Measurements from ENCODE around the gene TRMT61A. TPM values are rescaled to one million over a fixed set of nuclear protein-coding genes. Genes with fewer than 3 reads are reported as not detected.

Gene TRMT61A
- total and polyA plus RNA-seq, 9 of the 15 experiments (the other 6 are each of a cell fraction or from before 2014, with no cell fraction given) = 0.10 to 24.8 (median 5.1) TPM

DNA sequence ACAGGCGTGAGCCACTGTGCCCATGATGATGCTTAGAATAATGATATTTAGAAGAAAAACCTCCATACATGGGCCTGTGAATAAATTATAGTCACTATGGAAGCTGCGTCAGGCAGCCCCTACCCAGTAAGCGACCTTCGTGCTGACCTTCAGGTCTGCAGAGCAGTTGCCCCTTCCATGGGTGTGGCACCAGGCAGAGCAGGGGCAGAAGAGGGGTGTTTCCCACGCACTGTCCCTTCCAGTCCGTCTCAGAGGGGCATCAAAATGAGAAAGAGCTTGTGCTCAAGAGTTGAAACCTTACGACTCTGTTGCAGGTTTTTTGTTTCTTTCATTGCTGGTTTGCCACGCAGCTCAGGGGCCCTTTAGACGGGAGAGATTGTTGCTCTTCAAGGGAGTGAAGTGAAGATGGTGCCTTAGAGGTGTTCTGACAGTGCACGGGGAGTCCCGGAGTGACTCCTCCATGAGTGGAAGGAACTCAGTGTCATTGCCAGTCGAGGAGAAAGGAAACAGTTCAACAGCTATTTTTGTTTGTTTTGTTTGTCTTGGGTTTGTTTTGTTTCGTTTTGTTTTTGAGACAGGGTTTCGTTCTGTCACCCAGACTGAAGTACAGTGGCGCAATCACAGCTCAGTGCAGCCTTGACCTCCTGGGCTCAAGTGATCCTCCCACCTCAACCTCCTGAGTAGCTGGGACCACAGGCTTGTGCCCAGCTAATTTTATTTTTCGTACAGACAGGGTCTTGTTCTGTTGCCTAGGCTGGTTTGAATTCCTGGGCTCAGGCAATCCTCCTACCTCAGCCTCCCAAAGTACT, 20.3 kb upstream of the TRMT61A start:
- CTCF ChIA-PET (ENCODE audit: low intra/inter-chr PET ratio) = no interaction called here
- H3K4me1 ChIP-seq (replicated peaks in 1 of 2; ENCODE audit: control insufficient read depth in 2 of 2, insufficient read depth in 2 of 2, low read length in 2 of 2) = peaks cover 0 to 11% of the 10 kb centered on the region in 2 experiments; a peak in 2 of 5 replicates
- no peaks in the 10 kb centered on the region for H4K20me1 ChIP-seq (replicated peaks; ENCODE audit: control insufficient read depth, insufficient read depth, low read length)
- WGBS (ENCODE audit: insufficient coverage, low coverage, missing lambda C conversion rate) = 93% methylated on average over 16 of the region's 16 CpGs
- intact Hi-C loops (cut with micrococcal nuclease) (no loop called here), in situ Hi-C loops (cut with MboI) (no loop called here)
- ATAC-seq (no peak), DNase-seq (ENCODE audit: extremely low read depth in 1 of 4, low spot score in 3 of 4) (no peak), FAIRE-seq (no peak)
- POLR2A ChIA-PET = interaction anchor here (0.6 to 1.3 kb wide), 3 partner anchors 11 to 33 kb away, joined by 3 to 4 read pairs (median 3); no protein-coding TSS in a partner anchor
- no TSS peak for BruUV-seq (replicated peaks)
- H3K27me3 ChIP-seq (ENCODE audit: control insufficient read depth in 2 of 2, insufficient read depth in 2 of 2, low read length in 2 of 2) = no peaks in the 10 kb centered on the region
- no peak overlapping the region for H3K4me3 ChIP-seq
- H3K27ac ChIP-seq (ENCODE audit: extremely low read depth, low read depth, low read length) = no peak overlapping the region
- peaks cover 38% of the 10 kb centered on the region for H3K36me3 ChIP-seq (ENCODE audit: control insufficient read depth, insufficient read depth, low read length)
- H3K9me3 ChIP-seq (replicated peaks; ENCODE audit: control insufficient read depth, insufficient read depth, low read depth, low read length) = no peaks in the 10 kb centered on the region
- no peaks in the 10 kb centered on the region for H3K9me1 ChIP-seq (ENCODE audit: control insufficient read depth, insufficient read depth, low read length)
- no peak overlapping the region for H2AFZ ChIP-seq (ENCODE audit: low read depth, low read length)
- H3K79me2 ChIP-seq (ENCODE audit: control insufficient read depth, insufficient read depth, low read length) = no peaks in the 10 kb centered on the region
- TF ChIP-seq CREB1 (IDR thresholded peaks at IDR 0.05) (no peak), CREB1 (CRISPR knock-in tag; IDR thresholded peaks at IDR 0.05) (no peak), PHF8 (IDR thresholded peaks at IDR 0.05; ENCODE audit: borderline replicate concordance, low read length) (no peak), L3MBTL2 (IDR thresholded peaks at IDR 0.05) (no peak), ZNF23 (CRISPR knock-in tag; IDR thresholded peaks at IDR 0.05) (no peak), ELF1 (tag; IDR thresholded peaks at IDR 0.05) (no peak), NCOA1 (IDR thresholded peaks at IDR 0.05; ENCODE audit: low read depth) (no peak), POLR2B (IDR thresholded peaks at IDR 0.05; ENCODE audit: low read depth, partially characterized antibody) (no peak), E2F5 (CRISPR knock-in tag; IDR thresholded peaks at IDR 0.05) (no peak), CBX3 (IDR thresholded peaks at IDR 0.05; ENCODE audit: borderline replicate concordance in 1 of 2, low read length in 2 of 2) (no peak)
- H3K4me2 ChIP-seq (ENCODE audit: insufficient read depth, low read length) = no peak overlapping the region
- no peak overlapping the region for H3K9ac ChIP-seq (ENCODE audit: insufficient read depth in 1 of 2, low read depth in 2 of 2, low read length in 2 of 2)

Measured in K562 (cell line).